GM18526 (cell line): ENCODE measurements around the gene KCNMB4.

ENCODE experiments used
- POLR2A ChIP-seq: IDR thresholded peaks from 3 replicates; pipeline ENCODE4 v1.6.1; 2011; ENCODE audit not compliant: insufficient read length; ENCODE audit errors: extremely low read depth

The KCNMB4 gene

DNA sequence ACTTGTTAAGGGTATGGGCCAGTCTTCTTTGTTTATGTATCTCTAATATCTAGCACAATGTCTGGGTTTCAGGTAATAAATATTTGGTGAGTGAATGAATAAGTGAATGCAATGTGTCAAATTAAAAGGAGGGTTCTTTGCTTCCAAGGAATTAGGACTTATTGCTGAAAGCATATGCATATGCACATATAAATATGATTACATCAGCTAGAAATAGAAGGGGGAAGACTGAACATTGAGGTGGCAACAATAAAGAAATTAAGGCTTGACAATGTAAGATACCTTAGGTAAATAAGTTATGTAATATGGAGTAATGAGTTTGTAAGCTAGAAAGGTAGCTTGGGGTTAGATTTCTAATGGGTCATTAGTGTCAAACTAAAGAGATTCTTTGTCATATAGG lies 37.7 kb downstream of the KCNMB4 start:
- TF ChIP-seq POLR2A: no peak

DNA sequence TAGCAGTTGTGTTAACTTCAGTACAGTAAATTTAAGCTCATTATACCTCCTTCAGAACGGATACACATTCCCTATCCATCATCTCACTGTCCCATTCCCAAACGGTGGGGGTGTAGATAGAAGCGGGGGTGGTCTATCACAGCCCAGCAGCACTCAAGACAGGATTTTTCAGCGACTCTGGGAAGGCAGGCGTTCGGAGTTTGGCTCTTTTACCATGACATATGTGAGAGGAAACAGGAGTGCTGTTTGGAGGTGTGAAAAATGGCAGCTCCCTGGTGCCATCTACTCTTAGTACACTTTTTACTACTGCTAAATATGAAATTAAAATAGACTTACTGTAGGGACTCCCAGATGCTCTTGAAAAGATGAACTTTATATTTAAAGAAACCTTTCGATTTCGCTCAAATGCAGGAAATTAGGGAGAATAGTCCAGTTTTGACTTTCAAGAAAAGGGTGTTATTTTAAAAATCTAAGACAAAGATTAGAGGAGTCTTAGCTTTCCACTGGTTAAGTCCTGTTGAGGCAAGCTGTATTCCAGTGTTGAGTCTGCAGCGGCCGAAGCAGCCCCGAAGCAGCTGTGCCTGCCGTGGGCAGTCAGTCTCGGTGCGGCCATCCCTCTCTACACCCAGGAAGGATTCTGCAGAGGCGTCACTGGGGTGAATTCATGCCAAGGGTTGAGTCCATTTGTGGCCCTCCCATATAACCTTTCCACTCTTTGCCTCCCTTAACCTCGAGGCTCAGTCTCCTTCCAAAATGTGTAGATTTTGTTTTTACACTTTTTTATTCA lies 42.1 kb downstream of the KCNMB4 start:
- TF ChIP-seq POLR2A: no peak

DNA sequence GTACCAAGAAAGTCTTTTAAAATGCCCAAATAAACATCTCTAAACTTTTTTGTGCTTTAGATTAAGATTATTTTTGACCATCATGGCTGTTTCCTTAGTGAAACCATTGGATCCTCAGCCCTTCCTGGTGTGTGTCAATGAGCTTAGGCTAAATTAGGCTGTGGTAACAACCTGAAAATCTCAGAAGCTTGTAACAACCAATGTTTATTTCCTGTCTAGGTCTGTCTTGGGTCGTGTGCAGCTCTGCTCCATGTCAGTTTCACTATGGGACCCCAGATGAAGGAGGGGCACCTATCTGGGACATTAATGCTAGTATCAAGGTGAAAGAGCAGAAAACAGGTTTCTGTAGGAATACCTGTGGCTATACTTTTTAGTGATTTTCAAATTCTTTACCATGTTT lies 49.9 kb downstream of the KCNMB4 start:
- no peak for TF ChIP-seq POLR2A

DNA sequence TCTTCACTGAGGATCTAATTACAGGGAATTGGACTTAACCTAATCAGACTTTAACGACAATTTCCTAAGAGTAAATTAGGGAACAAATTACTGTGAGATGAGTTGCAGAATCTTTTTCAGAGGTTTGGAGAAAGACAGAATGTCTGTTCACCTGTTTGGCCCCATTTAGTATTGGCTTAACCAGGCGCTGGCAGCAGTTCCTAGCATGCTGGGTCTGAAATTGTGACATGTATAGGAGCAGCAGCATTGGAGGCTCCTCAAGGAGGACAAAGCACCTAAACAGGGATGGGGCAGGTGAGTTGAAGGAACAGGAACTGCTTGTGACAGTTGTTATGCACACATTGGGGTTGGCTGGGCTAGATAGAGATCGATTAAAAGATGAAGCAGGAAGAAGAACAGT lies 51.0 kb downstream of the KCNMB4 start:
- TF ChIP-seq POLR2A: no peak

DNA sequence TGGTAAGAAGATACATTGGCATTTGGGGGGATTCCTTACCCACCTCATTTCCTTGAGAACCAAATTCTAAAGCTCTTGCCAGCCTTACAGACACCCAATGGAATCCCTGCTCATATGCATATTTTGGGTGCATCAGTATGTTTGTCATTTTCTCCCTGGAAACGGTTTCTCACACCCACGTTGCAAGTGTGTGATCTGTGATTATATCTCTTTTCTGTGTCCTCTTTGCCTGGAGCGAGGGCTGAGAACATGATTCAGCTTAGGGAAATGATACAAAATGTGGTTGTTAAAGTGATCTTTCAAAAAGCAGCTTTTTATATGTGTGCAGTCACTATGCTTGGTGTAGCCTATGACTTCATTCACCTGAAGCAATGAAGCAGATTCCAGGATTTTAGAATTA lies 52.0 kb downstream of the KCNMB4 start:
- no peak for TF ChIP-seq POLR2A

DNA sequence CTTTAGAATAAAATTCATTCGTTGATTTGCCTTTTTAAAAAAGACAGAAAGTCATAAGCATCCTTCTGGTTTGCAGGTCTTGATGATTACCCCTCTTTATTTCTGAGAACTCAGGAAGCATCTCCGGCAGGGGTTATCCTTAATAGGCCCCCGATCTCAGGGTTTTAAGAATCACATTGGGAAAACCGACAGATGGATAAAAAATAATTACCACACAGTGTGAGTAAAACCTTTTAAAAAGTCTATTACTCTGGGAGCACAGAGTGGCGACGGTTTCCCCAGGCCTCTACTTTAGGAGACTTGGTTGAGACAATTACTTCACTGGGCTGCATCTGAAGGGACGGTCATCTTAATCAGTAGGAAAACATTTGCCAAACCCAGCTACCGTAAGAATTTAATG lies 56.5 kb downstream of the KCNMB4 start:
- TF ChIP-seq POLR2A: no peak

DNA sequence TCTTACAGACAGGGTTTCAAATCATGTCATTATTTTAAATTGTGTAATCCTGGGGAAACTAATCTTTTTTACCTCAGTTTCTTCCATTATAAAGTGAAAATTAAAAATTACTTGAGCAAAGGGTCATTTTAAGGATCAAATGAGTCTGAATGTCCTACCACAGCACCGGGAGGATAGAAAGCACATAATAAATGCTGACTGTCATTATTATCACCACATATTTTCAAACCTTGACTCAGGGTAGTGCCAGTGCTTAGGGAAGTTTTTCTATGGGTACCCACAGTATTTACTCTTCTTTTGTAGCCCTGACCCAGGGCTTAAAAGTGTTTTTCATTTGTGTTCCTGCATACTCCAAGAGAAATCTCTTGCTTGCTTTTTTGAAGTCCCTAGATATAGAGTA lies 60.5 kb downstream of the KCNMB4 start:
- no peak for TF ChIP-seq POLR2A

DNA sequence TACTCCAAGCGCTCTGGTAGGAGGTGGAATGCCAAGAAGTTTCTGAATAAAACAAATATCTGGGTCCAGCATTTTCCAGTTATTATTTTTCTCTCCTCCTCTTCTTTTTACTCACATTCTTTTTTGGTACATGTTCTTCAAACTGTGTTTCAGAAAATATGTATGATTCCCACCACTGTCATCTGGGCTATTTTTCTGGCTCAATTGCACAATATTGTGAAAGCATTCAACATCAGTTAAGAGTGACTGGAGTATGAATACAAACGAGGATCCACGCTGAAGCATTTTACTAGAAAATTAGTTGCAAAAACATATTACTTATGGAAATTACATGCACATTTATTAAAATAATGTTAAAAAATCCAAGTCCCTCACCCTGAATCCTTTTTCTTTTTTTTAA lies 61.5 kb downstream of the KCNMB4 start:
- no peak for TF ChIP-seq POLR2A

DNA sequence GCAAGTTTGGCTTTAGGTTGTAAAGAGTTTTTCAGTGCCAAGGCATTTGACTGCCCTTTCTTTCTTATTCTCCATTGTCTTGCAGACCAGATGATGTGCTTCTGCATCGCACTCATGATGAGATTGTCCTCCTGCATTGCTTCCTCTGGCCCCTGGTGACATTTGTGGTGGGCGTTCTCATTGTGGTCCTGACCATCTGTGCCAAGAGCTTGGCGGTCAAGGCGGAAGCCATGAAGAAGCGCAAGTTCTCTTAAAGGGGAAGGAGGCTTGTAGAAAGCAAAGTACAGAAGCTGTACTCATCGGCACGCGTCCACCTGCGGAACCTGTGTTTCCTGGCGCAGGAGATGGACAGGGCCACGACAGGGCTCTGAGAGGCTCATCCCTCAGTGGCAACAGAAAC lies 64.3 kb downstream of the KCNMB4 start:
- no peak for TF ChIP-seq POLR2A

DNA sequence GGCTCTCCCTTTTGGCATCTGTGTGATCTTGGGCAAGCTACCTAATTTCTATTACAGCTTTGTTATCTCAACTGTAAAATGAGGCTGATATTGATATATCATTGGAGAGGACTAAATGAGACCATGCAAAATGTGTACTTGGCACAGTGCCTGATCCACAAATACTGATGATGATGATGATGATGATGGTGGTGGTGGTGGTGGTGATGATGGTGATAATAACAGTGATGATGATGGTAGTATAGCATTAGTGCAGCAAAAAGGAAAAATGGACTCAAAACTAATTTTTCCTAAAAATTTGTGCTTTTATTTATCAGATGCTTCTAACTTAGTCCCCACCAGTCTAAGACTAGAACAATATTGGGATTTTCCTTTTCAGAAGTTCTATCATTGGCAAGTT lies 70.7 kb downstream of the KCNMB4 start:
- no peak for TF ChIP-seq POLR2A

DNA sequence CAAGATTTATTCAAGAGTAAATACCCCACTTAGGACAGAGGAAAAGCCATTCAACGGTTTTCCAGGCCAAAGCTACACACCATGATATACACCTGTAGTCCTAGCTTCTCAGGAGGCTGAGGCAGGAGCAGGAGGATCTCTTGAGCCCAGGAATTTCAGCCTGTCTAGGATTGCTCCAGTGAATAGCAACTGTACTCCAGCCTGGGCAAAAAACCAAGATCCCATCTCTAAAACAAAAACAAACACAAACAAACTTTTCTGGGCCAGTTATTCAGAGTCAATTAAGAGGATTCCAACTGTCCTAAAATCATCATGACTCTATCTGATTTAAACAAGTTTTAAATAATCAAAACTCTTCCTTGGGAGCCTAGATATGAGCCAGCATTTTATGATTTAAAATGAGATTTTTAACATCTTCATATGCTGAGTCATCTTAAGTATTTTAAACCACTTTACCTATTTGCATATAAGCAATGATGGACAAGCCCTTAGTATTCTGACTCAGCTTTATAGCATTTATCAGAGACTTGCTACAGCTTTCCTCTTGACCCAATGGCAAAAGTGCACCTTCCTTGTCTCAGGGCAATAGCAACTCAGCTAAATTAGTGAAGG lies 77.1 kb downstream of the KCNMB4 start:
- TF ChIP-seq POLR2A: no peak

DNA sequence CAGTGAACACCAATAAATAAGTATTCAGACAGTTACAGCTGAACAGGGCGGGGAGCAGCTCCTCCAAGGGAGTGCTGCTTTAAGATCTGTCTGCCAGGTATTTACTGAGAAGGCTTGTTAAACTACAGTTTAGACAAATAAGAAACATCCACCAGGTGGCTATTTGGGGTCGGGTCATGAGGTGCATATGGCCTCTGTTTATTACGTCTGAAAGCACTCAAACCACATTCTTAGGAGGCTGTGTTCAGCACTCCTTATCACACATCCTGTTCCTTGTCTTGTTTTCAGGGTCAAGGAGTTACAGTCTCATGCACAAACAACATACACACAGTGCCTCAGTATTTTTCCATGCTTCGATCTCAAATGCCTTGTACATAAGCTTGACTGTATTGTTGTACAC lies 78.8 kb downstream of the KCNMB4 start:
- no peak for TF ChIP-seq POLR2A

DNA sequence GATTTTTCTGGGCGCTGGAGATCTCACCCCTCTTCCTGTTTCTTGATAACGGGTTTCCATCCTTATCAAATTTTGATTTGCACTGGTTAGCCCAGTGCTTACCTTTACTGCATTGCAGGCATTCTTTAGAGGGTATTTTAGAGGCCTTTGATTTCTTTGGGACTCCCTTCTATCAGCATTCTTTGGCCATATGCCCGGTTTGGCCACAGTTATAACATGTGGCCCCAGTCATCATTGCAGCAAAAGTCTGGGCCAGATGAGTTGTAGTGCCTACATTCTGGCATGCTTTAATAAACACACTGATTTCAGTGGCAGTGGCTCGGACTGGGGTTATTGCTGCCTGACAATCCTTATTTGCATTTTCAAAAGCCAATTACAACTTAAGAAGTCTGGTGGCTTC lies 82.3 kb downstream of the KCNMB4 start:
- TF ChIP-seq POLR2A: no peak

DNA sequence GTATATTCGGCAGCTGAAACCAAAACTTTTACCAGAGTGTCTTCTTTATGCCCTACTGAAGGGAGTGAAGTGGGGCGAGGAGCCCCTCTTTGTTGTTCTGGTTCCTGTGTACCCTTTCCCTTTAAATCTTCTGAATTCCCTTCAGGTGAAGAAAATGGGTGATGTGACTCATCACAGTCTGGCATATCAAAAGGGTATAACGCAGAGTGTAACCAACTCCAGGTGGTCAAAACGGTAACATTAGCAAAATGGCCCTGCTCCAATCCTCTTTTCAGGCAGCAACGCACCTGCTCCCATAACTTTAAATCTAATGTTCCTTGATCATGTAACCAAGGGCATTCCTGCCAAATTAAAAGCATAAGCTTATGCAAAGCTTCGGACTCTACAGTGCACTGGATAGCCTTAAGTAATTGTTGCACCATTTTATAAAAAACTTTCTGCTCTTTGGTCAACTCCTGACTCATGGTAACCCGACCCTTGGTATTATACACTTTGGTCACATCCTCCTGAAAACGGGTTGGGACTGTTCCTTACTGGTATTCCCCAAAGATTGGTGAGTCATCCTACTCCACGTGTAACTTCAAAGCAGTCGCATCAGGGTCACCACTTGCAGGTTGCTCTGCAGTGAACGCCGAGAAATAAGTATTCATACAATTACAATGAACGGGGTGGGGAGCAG lies 83.1 kb downstream of the KCNMB4 start:
- TF ChIP-seq POLR2A: no peak

DNA sequence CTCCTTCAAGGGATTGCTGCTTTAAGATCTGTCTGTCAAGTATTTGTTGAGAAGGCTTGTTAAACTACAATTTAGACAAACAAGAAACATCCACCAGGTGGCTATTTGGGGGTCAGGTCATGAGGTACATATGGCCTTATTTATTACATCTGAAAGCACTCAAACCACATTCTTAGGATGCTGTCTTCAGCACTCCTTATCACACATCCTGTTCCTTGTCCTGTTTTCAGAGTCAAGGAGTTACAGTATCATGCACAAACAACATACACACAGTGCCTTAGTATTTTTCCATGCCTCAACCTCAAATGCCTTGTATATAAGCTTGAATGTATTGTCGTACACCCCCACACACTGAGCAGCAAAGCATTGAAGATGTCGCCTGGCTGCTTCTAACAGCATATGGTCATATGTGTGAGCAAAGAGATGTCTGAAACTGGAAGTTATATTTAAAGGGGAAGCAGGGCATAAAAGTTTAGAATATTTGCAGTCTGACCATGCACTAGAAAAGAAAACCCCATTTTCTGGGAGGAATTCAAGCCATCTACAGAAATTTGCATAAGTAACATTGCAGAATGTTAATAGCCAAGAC lies 83.8 kb downstream of the KCNMB4 start:
- no peak for TF ChIP-seq POLR2A

DNA sequence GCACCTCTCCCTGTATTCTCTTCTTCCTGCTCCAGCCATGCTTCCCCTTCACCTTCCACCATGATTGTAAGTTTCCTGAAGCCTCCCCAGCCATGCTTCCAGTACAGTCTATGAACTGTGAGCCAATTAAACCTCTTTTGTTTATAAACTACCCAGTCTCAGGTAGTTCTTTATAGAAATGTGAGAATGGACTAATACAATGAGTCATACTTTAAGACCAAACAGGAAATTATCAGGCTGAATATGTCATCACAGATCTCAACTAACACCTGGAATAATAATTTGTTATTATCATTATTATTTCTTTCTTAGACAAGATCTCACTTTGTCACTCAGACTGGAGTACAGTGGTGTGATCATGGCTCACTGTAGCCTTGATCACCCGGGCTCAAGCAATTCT lies 85.4 kb downstream of the KCNMB4 start:
- no peak for TF ChIP-seq POLR2A
